ENCODE data around the gene FCN2. TPM values are rescaled to one million over a fixed set of nuclear protein-coding genes. Genes with fewer than 3 reads are reported as not detected.
A peak's percentile ranks its signal among the peaks of the same experiment; 100 is the strongest.

FCN2 gene
- total RNA-seq, 2 experiments from 2014 or later: not detected

DNA sequence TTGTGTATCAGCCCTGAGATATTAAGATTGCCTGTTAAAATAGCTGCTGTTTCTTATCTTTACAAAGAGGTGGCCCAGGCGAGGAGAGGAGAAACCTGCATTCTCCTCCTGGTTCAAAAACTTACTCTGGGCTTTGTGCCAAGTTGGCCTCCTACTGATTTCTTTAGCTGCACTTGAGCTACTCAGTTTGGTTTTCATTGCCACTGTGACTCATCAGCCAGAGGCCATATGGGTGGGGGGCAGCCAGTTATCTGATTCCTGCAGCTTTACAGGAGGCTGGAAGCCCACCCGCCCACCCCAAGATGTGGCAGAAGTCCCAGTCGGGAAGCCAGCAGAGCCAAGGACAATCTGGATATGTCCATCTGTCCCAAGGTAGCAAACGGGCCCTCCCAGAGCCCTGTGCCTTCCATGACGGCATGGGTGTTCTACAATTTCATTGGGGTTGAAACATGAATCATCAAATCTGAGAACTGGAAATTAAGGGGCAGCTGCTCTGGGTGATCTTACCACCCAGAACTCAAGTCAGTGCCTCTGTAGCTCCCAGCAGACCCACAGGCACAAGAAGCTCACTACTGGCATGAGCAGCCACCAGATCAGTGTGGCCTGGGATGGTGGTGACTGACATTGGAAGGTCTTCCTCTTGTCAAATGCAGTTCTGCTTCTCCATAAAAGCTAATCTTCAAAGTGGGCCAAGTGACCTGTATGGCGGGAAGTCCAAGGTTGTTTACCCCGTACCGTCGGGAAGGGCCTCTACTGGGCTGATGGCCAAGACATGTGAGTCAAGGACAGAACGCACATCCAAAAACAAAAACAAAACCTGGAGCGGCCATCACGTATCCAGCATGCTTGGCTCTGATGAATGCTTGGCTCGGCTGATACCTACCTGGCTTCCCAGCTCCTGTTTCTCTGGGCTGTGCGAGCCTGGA lies 15.6 kb downstream of the FCN2 start:
- Mint-ChIP-seq H3K36me3 (ENCODE audit: low read depth) (no peaks in the 10 kb centered on the region), H3K4me3 (no peak overlapping the region), H3K4me1 (ENCODE audit: low read depth) (no peaks in the 10 kb centered on the region), H3K27ac (no peak overlapping the region), H3K9me3 (no peaks in the 10 kb centered on the region), H3K27me3 (peaks cover 18% of the 10 kb centered on the region)
- CTCF ChIA-PET: no interaction called here
- peaks cover 3 to 7% of the 10 kb centered on the region in 2 experiments for H3K9me3 ChIP-seq (ENCODE audit: control insufficient read depth in 1 of 2, insufficient read depth in 1 of 2, low read length in 2 of 2)
- no peaks in the 10 kb centered on the region for H3K36me3 ChIP-seq (ENCODE audit: insufficient read depth, low read length)
- ATAC-seq (ENCODE audit: poor library complexity): no peak
- no peak overlapping the region for H3K27ac ChIP-seq (ENCODE audit: low read depth in 1 of 2, low read length in 2 of 2)
- H3K4me3 ChIP-seq (ENCODE audit: low read length): no peak overlapping the region
- intact Hi-C loops (cut with DNase I, micrococcal nuclease): no loop called here
- no peaks in the 10 kb centered on the region for H3K4me1 ChIP-seq (ENCODE audit: insufficient read depth, low read length)
- POLR2A ChIA-PET: no interaction called here
- peak in 1 of 14 experiments; percentile 22 for DNase-seq
- H3K27me3 ChIP-seq (ENCODE audit: control insufficient read depth in 1 of 2, insufficient read depth in 2 of 2, low read length in 2 of 2): peaks cover 0 to 4% of the 10 kb centered on the region in 2 experiments
- TF ChIP-seq, protein P1, sequence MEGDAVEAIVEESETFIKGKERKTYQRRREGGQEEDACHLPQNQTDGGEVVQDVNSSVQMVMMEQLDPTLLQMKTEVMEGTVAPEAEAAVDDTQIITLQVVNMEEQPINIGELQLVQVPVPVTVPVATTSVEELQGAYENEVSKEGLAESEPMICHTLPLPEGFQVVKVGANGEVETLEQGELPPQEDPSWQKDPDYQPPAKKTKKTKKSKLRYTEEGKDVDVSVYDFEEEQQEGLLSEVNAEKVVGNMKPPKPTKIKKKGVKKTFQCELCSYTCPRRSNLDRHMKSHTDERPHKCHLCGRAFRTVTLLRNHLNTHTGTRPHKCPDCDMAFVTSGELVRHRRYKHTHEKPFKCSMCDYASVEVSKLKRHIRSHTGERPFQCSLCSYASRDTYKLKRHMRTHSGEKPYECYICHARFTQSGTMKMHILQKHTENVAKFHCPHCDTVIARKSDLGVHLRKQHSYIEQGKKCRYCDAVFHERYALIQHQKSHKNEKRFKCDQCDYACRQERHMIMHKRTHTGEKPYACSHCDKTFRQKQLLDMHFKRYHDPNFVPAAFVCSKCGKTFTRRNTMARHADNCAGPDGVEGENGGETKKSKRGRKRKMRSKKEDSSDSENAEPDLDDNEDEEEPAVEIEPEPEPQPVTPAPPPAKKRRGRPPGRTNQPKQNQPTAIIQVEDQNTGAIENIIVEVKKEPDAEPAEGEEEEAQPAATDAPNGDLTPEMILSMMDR (IDR thresholded peaks at IDR 0.05): no peak

GRCh38 chr9:134896834-134897583 lies 16.4 kb downstream of the FCN2 start:
- H3K27ac Mint-ChIP-seq: no peak overlapping the region
- peaks cover 18% of the 10 kb centered on the region for H3K27me3 Mint-ChIP-seq
- H3K4me3 Mint-ChIP-seq: no peak overlapping the region
- ATAC-seq (ENCODE audit: poor library complexity): no peak
- Histone ChIP-seq H3K9me3 (ENCODE audit: control insufficient read depth in 1 of 2, insufficient read depth in 1 of 2, low read length in 2 of 2) (peaks cover 2 to 7% of the 10 kb centered on the region in 2 experiments), H3K4me1 (ENCODE audit: insufficient read depth, low read length) (no peaks in the 10 kb centered on the region), H3K27ac (ENCODE audit: low read depth in 1 of 2, low read length in 2 of 2) (no peak overlapping the region), H3K27me3 (ENCODE audit: control insufficient read depth in 1 of 2, insufficient read depth in 2 of 2, low read length in 2 of 2) (peaks cover 0 to 4% of the 10 kb centered on the region in 2 experiments), H3K36me3 (ENCODE audit: insufficient read depth, low read length) (no peaks in the 10 kb centered on the region), H3K4me3 (ENCODE audit: low read length) (no peak overlapping the region)
- intact Hi-C loops (cut with DNase I, micrococcal nuclease): no loop called here
- no peaks in the 10 kb centered on the region for H3K9me3 Mint-ChIP-seq
- no peaks in the 10 kb centered on the region for H3K36me3 Mint-ChIP-seq (ENCODE audit: low read depth)
- DNase-seq: no peak
- H3K4me1 Mint-ChIP-seq (ENCODE audit: low read depth): no peaks in the 10 kb centered on the region
- ChIA-PET CTCF (no interaction called here), POLR2A (no interaction called here)
- TF ChIP-seq, protein P1 (IDR thresholded peaks at IDR 0.05): no peak

DNA sequence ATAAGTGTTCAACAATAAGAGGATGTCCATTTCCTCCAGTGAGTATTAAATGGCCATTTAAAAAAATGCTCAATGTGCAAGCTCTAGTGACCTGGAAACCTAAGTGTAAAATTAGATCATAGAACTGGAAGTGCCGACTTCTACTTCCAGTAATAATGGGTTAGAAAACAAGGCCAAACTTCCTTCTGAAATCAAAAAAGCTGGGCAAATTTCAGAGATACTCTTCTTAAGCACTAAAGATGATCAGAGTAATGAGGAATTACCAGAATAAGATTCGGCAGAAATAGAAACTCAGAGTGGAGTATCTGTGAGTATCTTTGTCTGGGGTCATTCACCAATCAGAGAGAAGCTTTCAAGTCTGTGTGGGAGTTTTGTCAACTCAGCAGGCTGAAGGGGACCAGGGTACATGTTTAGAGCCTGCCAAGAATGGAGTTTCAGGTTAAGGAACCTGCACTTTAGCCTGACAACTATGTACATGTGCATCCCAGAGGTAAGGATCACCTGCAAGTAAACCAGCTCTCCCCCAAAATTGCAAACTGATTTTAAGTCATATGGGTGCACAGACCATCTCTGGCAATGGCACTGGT lies 17.1 kb downstream of the FCN2 start:
- Histone ChIP-seq H3K9me3 (ENCODE audit: control insufficient read depth in 1 of 2, insufficient read depth in 1 of 2, low read length in 2 of 2) (peaks cover 0 to 7% of the 10 kb centered on the region in 2 experiments), H3K27me3 (ENCODE audit: control insufficient read depth in 1 of 2, insufficient read depth in 2 of 2, low read length in 2 of 2) (peaks cover 0 to 4% of the 10 kb centered on the region in 2 experiments), H3K27ac (ENCODE audit: low read depth in 1 of 2, low read length in 2 of 2) (no peak overlapping the region), H3K4me3 (ENCODE audit: low read length) (no peak overlapping the region), H3K4me1 (ENCODE audit: insufficient read depth, low read length) (no peaks in the 10 kb centered on the region), H3K36me3 (ENCODE audit: insufficient read depth, low read length) (no peaks in the 10 kb centered on the region)
- ATAC-seq (ENCODE audit: poor library complexity): no peak
- Mint-ChIP-seq H3K36me3 (ENCODE audit: low read depth) (no peaks in the 10 kb centered on the region), H3K9me3 (no peaks in the 10 kb centered on the region), H3K27me3 (peaks cover 18% of the 10 kb centered on the region), H3K4me3 (no peak overlapping the region), H3K27ac (no peak overlapping the region), H3K4me1 (ENCODE audit: low read depth) (no peaks in the 10 kb centered on the region)
- ChIA-PET CTCF (no interaction called here), POLR2A (no interaction called here)
- no peak for DNase-seq
- intact Hi-C loops (cut with DNase I, micrococcal nuclease): no loop called here
- TF ChIP-seq, protein P1 (IDR thresholded peaks at IDR 0.05): no peak
